PFSK-1 (cell line): ENCODE measurements around the gene DIPK1B.

Experiments used
- FOXP2 ChIP-seq: optimal IDR thresholded peaks from 2 replicates; pipeline ENCODE3; 2011; ENCODE audit warnings: borderline replicate concordance, control low read depth, inconsistent platforms; ENCODE audit not compliant: insufficient read depth; ENCODE audit errors: extremely low read length, extremely low read depth
- POLR2AphosphoS5 ChIP-seq: IDR thresholded peaks from 2 replicates; pipeline ENCODE4 v1.6.1; 2012; ENCODE audit warnings: low read depth, mild to moderate bottlenecking, control low read depth, low read length, moderate library complexity
- REST ChIP-seq, 2 experiments: IDR thresholded peaks; 2 replicates each; pipeline versions ENCODE4 v1.6.1 to v1.8.0; 2011 to 2012; ENCODE audit warnings: low read depth in 2 of 2, low read length in 2 of 2, control low read depth in 1 of 2, inconsistent platforms in 1 of 2, mild to moderate bottlenecking in 1 of 2, moderate library complexity in 1 of 2; ENCODE audit not compliant: insufficient read depth in 1 of 2
- SIN3A ChIP-seq: IDR thresholded peaks from 2 replicates; pipeline ENCODE4 v1.6.1; 2012; ENCODE audit warnings: mild to moderate bottlenecking, low read length, moderate library complexity, borderline replicate concordance; ENCODE audit not compliant: insufficient read depth

GRCh38 chr9:136710543-136710942 is 1.8 kb upstream of the DIPK1B start:
- TF ChIP-seq POLR2AphosphoS5 (no peak), SIN3A (no peak), FOXP2 (no peak), REST (IDR thresholded peaks at IDR 0.05; ENCODE audit: insufficient read depth in 1 of 2, low read depth in 2 of 2, low read length in 2 of 2) (no peak)
